ENCODE measurements around the gene MYH7B.

DNA sequence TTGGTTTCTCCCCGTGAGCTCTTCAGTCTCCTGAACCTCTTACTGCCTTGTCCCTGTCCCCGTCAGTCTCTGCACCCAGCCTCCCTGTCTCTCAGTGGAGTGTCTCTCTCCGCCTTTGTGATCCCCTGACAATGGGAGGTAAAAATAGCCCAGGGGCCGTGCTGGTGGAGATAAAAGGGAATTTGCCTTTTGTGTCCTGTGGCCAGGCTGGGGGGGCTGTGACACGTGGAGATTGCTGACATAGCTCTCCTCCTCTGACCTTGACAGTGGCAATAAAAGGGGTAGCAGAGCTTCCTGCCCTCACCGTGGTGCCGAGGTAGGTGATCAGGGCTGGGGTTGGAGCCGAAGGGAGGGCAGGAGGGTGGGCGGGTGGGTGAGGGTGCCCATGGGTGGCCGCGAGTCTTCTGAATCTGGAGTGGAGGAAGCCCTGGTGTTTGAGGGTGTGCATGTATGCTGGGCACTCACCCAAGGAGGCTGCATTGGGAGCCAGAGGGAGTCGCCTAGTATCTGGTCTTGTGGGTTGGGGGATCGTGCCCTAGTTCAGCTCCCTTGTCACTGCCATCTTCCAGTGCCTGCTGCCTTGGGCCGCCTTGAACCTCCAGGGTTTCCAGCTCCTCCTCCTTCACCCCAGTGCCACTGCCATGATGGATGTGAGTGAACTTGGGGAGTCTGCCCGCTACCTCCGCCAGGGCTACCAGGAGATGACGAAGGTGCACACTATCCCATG lies 21.9 kb downstream of the MYH7B start:
- no peak for TF ChIP-seq EZH2 (IDR thresholded peaks at IDR 0.05)
- no peak for TF ChIP-seq POLR2AphosphoS5 (IDR thresholded peaks at IDR 0.05; ENCODE audit: borderline replicate concordance, low read depth, low read length)
